ENCODE results near the gene LUM.

Gene LUM

DNA sequence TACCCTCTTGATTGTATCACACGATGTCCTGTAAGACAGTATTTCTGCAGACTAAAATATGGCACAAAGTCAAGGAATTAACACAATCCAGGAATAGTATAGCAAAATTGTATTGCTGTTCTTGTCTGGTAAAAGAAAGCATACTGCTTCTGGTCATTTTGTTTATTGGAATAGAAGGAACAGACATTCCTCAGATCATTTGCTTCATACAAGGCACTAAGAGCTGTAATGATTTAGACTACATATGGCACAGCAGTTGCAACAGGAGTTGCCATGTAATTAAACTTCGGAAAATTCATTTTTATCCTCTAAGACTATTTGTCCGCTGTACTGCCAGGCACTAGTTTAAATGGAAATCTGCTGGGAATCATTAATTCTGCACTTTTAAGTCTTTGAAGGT is 45.9 kb downstream of the LUM start:
- Histone ChIP-seq H3K79me2 (ENCODE audit: low read length) (no peaks in the 10 kb centered on the region), H3K36me3 (replicated peaks; ENCODE audit: insufficient read depth, low read length) (no peaks in the 10 kb centered on the region), H3K27me3 (replicated peaks; ENCODE audit: insufficient read depth, low read length) (no peaks in the 10 kb centered on the region), H3K9ac (ENCODE audit: low read length) (no peak overlapping the region), H3K9me2 (replicated peaks; ENCODE audit: insufficient read depth, low read length) (no peaks in the 10 kb centered on the region), H3K27ac (ENCODE audit: low read length) (no peak overlapping the region), H3K4me3 (ENCODE audit: low read length) (no peak overlapping the region), H3F3A (ENCODE audit: insufficient read depth, low read length) (no peaks in the 10 kb centered on the region), H3K4me1 (ENCODE audit: low read length) (no peaks in the 10 kb centered on the region), H3K9me3 (replicated peaks; ENCODE audit: insufficient read depth, low read length) (no peaks in the 10 kb centered on the region), H4K20me1 (ENCODE audit: insufficient read depth, low read length) (no peaks in the 10 kb centered on the region), H3K4me2 (ENCODE audit: low read depth, low read length) (no peak overlapping the region), H2AFZ (ENCODE audit: low read length) (no peak overlapping the region)
- DNase-seq, result no peak
- TF ChIP-seq EZH2 (optimal IDR thresholded peaks at IDR 0.05; ENCODE audit: low read depth, low read length), result no peak
- TF ChIP-seq EZH2phosphoT487 (IDR thresholded peaks at IDR 0.05; ENCODE audit: low read length), result no peak
- TF ChIP-seq, protein P1, sequence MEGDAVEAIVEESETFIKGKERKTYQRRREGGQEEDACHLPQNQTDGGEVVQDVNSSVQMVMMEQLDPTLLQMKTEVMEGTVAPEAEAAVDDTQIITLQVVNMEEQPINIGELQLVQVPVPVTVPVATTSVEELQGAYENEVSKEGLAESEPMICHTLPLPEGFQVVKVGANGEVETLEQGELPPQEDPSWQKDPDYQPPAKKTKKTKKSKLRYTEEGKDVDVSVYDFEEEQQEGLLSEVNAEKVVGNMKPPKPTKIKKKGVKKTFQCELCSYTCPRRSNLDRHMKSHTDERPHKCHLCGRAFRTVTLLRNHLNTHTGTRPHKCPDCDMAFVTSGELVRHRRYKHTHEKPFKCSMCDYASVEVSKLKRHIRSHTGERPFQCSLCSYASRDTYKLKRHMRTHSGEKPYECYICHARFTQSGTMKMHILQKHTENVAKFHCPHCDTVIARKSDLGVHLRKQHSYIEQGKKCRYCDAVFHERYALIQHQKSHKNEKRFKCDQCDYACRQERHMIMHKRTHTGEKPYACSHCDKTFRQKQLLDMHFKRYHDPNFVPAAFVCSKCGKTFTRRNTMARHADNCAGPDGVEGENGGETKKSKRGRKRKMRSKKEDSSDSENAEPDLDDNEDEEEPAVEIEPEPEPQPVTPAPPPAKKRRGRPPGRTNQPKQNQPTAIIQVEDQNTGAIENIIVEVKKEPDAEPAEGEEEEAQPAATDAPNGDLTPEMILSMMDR (IDR thresholded peaks at IDR 0.05; ENCODE audit: low read length), result no peak

DNA sequence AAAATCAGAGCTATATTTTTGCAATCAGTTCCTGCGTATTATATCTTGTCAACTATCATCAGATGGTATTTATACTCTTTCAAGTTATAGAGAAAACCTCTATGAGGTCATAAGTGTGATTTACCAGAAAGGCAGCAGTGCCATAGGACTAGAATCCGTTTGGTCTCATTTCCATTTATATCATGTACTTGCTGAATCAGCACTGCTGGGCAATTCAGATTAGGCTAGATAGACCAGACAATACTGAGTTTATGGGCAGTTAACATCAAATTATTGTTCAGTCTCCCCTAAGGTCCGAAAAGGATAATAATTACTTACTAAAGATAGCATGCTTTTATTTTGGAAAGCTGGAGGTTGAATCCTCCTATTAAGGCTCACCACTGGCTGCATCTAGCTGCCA is 46.7 kb downstream of the LUM start:
- Histone ChIP-seq H3F3A (ENCODE audit: insufficient read depth, low read length) (no peaks in the 10 kb centered on the region), H3K79me2 (ENCODE audit: low read length) (no peaks in the 10 kb centered on the region), H3K27me3 (replicated peaks; ENCODE audit: insufficient read depth, low read length) (no peaks in the 10 kb centered on the region), H4K20me1 (ENCODE audit: insufficient read depth, low read length) (no peaks in the 10 kb centered on the region), H3K9me2 (replicated peaks; ENCODE audit: insufficient read depth, low read length) (no peaks in the 10 kb centered on the region), H3K9me3 (replicated peaks; ENCODE audit: insufficient read depth, low read length) (no peaks in the 10 kb centered on the region), H3K36me3 (replicated peaks; ENCODE audit: insufficient read depth, low read length) (no peaks in the 10 kb centered on the region), H3K9ac (ENCODE audit: low read length) (no peak overlapping the region), H2AFZ (ENCODE audit: low read length) (no peak overlapping the region), H3K4me1 (ENCODE audit: low read length) (no peaks in the 10 kb centered on the region), H3K4me2 (ENCODE audit: low read depth, low read length) (no peak overlapping the region), H3K4me3 (ENCODE audit: low read length) (no peak overlapping the region), H3K27ac (ENCODE audit: low read length) (no peak overlapping the region)
- no peak for DNase-seq
- TF ChIP-seq EZH2phosphoT487 (IDR thresholded peaks at IDR 0.05; ENCODE audit: low read length), result no peak
- TF ChIP-seq EZH2 (optimal IDR thresholded peaks at IDR 0.05; ENCODE audit: low read depth, low read length), result no peak
- TF ChIP-seq, protein P1 (IDR thresholded peaks at IDR 0.05; ENCODE audit: low read length), result no peak

DNA sequence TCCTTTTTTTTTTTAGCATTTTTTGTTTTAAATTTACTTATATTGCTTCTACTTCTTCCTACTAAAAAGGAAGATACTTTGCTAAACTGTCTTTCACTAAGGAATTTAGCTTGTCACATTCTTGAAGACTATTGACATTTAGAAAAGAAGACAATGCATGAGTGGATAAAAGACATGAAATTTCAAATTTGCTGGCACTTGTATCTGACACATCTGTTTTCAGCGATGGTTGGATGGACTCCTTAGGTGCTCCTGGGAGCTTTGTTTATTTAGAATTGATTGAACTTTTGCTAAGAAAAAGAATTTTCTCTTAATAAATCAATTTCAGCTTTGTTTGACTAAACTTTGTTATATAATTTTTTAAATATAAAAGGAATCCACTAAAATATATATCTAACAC is 50.2 kb downstream of the LUM start:
- no peaks in the 10 kb centered on the region for H3K79me2 ChIP-seq (ENCODE audit: low read length)
- no peaks in the 10 kb centered on the region for H3K9me2 ChIP-seq (replicated peaks; ENCODE audit: insufficient read depth, low read length)
- H3K27me3 ChIP-seq (replicated peaks; ENCODE audit: insufficient read depth, low read length), result no peaks in the 10 kb centered on the region
- no peak overlapping the region for H3K4me3 ChIP-seq (ENCODE audit: low read length)
- no peaks in the 10 kb centered on the region for H3K4me1 ChIP-seq (ENCODE audit: low read length)
- no peaks in the 10 kb centered on the region for H3K36me3 ChIP-seq (replicated peaks; ENCODE audit: insufficient read depth, low read length)
- no peak for TF ChIP-seq EZH2phosphoT487 (IDR thresholded peaks at IDR 0.05; ENCODE audit: low read length)
- TF ChIP-seq EZH2 (optimal IDR thresholded peaks at IDR 0.05; ENCODE audit: low read depth, low read length), result no peak
- TF ChIP-seq, protein P1 (IDR thresholded peaks at IDR 0.05; ENCODE audit: low read length), result no peak
- no peaks in the 10 kb centered on the region for H3F3A ChIP-seq (ENCODE audit: insufficient read depth, low read length)
- H2AFZ ChIP-seq (ENCODE audit: low read length), result no peak overlapping the region
- H4K20me1 ChIP-seq (ENCODE audit: insufficient read depth, low read length), result no peaks in the 10 kb centered on the region
- H3K9me3 ChIP-seq (replicated peaks; ENCODE audit: insufficient read depth, low read length), result no peaks in the 10 kb centered on the region
- H3K27ac ChIP-seq (ENCODE audit: low read length), result no peak overlapping the region
- H3K9ac ChIP-seq (ENCODE audit: low read length), result no peak overlapping the region
- no peak for DNase-seq
- H3K4me2 ChIP-seq (ENCODE audit: low read depth, low read length), result no peak overlapping the region

Measured in MM.1S (cell line).